ENCODE data around the gene UBE2QL1. TPM values are rescaled to one million over a fixed set of nuclear protein-coding genes. Genes with fewer than 3 reads are reported as not detected.

Gene UBE2QL1
- polyA plus RNA-seq, 3 donors, result 0.47 to 0.90 (median 0.54) TPM

DNA sequence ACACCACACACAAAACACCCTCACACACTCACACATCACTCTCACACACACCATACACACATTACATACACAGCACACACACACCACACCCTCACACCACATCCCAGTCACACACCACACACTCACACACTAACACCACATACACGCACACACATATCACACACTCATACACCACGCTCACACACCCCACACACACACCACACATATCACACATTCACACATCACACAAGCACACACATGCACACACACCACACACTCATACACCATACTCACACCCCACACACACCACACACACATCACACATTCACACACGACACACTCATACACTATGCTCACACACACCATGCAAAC lies 543 bp upstream of the UBE2QL1 start:
- no peak overlapping the region for H3K27ac ChIP-seq (ENCODE audit: low read depth, low read length)
- 94 to 98% (median 97%) methylated on average over 3 of the region's 3 CpGs for WGBS, 3 donors

GRCh38 chr5:6449465-6450158 lies 953 bp downstream of the UBE2QL1 start:
- WGBS, 3 donors, result 13 to 18% (median 15%) methylated on average over 15 of the region's 15 CpGs
- H3K27ac ChIP-seq (ENCODE audit: low read depth, low read length), result no peak overlapping the region

DNA sequence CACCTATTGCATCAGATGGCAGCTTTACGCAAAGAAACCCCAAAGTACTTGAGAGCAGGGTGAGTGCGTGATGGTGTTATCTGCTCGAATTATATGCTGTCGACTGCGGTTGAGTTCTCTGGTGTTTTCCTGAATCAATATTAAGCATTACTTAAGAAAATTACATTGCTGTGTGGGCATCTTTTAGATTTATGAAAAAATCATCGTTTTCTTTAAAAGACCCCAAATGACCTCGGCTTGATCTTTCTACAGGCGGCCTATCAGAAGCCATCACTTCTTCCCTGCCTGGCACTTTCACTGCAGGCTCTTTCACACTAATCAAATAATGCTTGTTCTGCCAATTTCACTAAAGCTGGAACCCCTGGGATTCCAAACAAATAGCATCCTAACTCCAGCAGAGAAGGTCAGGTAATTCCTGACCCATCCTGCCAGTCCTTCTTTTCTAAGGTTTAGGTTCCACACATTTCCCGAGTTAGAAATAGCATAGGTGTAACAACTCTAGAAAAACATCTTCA lies 1.7 kb downstream of the UBE2QL1 start:
- 31 to 38% (median 35%) methylated on average over 9 of the region's 9 CpGs for WGBS, 3 donors
- H3K27ac ChIP-seq (ENCODE audit: low read depth, low read length), result no peak overlapping the region

GRCh38 chr5:6452622-6453504 lies 4.2 kb downstream of the UBE2QL1 start:
- no peak overlapping the region for H3K27ac ChIP-seq (ENCODE audit: low read depth, low read length)

GRCh38 chr5:6453937-6454560 lies 5.4 kb downstream of the UBE2QL1 start:
- H3K27ac ChIP-seq (ENCODE audit: low read depth, low read length), result no peak overlapping the region
- WGBS, 3 donors, result 44 to 60% (median 48%) methylated on average over 2 of the region's 2 CpGs

More at GRCh38 chr5:6452622-6453504, 4.2 kb downstream of the UBE2QL1 start:
- WGBS, 3 donors, result 56 to 75% (median 73%) methylated on average over 10 of the region's 10 CpGs

DNA sequence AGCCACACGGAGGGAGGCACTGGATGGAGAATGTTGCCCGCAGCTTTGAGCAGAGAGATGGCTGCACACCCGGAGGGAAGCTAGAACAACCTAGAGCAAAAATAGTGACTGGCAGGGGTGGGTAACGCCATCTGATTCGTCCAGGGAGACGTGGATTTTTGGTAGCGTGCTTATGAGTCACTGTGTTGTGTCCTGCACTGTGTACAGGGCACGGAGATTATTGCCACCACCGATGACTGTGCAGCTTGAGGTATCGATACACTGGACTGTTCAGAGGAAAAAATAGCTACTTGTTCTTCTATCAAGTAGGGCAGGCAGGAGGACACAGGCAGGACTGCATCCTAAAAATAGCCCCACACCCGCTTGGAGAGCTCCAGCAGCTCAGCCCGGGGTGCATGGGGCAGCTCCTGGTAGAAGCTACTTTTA lies 6.0 kb downstream of the UBE2QL1 start:
- no peak overlapping the region for H3K27ac ChIP-seq (ENCODE audit: low read depth, low read length)
- WGBS, 3 donors, result 73 to 77% (median 75%) methylated on average over 12 of the region's 12 CpGs

DNA sequence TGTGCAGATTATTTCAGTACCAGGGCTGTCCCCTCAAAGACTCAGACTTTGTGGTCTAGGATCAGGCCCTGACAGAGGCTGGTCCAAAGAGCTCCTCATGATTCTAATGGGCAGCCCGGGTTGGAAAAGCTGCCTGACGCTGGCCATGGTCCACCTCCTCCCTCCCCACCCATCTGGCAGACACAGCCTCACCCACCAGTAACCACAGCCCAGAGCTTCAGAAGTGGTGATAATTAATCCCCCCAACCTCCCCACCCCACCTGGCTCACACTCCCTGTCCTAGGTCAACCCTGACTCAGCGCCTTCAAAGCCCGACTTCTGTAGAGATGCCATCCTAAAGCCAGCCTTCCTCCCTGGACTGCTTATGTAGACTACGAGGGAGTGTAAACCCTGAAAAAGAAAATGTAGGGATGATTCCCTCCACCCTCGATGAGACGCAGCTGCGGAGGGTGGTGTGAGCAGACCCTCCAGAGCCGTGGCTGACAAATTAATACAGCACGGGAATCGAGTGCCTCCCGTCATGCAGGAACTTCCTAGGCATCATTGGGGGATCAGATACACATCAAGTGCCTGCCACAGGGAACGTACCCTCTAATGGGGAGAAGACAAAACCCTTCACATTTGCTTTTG lies 7.0 kb downstream of the UBE2QL1 start:
- 76 to 86% (median 81%) methylated on average over 13 of the region's 13 CpGs for WGBS, 3 donors

GRCh38 chr5:6456766-6457370 lies 8.2 kb downstream of the UBE2QL1 start:
- no peak overlapping the region for H3K27ac ChIP-seq (ENCODE audit: low read depth, low read length)
- WGBS, 3 donors, result 69 to 74% (median 72%) methylated on average over 6 of the region's 6 CpGs

More for the DNA sequence above, 7.0 kb downstream of the UBE2QL1 start:
- no peak overlapping the region for H3K27ac ChIP-seq (ENCODE audit: low read depth, low read length)

- no peak overlapping the region for H3K27ac ChIP-seq (ENCODE audit: low read depth, low read length)
- WGBS, 3 donors, result 30 to 79% (median 78%) methylated on average over 5 of the region's 5 CpGs
Observed at GRCh38 chr5:6457592-6457991, 8.9 kb downstream of the UBE2QL1 start.

DNA sequence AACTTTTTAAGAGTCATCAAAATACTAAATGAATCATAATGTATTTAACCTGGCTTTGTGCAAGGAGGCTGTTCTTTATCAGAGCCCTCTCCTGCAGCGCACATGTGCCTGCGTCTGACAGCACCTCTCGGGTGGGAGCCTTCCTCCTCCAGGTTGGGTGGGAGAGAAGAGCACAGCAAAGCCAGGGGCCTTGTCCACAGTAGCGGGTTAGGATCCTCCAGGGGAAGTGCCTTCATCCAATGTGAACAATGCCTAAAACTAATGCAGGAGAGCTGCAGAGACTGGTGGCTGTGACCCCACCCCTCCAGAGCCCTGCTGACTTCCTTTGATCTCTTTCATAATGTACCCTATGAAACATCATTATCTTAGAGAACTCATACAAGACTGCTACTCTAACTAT lies 10.2 kb downstream of the UBE2QL1 start:
- no peak overlapping the region for H3K27ac ChIP-seq (ENCODE audit: low read depth, low read length)
- 71 to 80% (median 79%) methylated on average over 4 of the region's 4 CpGs for WGBS, 3 donors

GRCh38 chr5:6459896-6460295 lies 11.2 kb downstream of the UBE2QL1 start:
- H3K27ac ChIP-seq (ENCODE audit: low read depth, low read length), result no peak overlapping the region
- 51 to 71% (median 61%) methylated on average over 5 of the region's 5 CpGs for WGBS, 3 donors

- no peak overlapping the region for H3K27ac ChIP-seq (ENCODE audit: low read depth, low read length)
- WGBS, 3 donors, result 71 to 76% (median 76%) methylated on average over 2 of the region's 2 CpGs
Observed at GRCh38 chr5:6461006-6461405, 12.3 kb downstream of the UBE2QL1 start.

GRCh38 chr5:6461793-6462650 lies 13.4 kb downstream of the UBE2QL1 start:
- WGBS, 3 donors, result 85 to 91% (median 86%) methylated on average over 17 of the region's 17 CpGs

GRCh38 chr5:6462671-6463070 lies 14.0 kb downstream of the UBE2QL1 start:
- 85 to 90% (median 87%) methylated on average over 7 of the region's 7 CpGs for WGBS, 3 donors
- H3K27ac ChIP-seq (ENCODE audit: low read depth, low read length), result no peak overlapping the region

More at GRCh38 chr5:6461793-6462650, 13.4 kb downstream of the UBE2QL1 start:
- H3K27ac ChIP-seq (ENCODE audit: low read depth, low read length), result no peak overlapping the region

DNA sequence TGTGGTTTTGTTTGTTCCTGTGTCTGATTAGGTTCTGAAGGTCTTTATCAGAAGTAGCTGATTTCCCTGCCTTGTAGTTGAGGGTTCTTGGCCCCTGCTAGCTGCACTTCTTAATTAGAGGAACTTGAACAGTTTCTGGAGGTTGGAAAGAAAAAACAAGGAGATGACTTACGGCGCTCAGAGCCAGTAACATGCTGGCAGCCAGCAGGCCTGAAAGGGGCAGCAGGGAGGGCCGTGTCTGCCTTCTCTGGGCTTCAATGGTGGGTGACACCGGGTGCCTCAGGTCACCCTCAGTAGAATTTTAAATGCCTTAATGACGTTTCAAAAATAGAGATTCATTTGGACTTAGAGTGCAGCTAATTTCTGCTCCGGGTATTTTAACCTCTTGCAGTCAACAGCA lies 15.8 kb downstream of the UBE2QL1 start:
- 68 to 75% (median 73%) methylated on average over 6 of the region's 6 CpGs for WGBS, 3 donors

DNA sequence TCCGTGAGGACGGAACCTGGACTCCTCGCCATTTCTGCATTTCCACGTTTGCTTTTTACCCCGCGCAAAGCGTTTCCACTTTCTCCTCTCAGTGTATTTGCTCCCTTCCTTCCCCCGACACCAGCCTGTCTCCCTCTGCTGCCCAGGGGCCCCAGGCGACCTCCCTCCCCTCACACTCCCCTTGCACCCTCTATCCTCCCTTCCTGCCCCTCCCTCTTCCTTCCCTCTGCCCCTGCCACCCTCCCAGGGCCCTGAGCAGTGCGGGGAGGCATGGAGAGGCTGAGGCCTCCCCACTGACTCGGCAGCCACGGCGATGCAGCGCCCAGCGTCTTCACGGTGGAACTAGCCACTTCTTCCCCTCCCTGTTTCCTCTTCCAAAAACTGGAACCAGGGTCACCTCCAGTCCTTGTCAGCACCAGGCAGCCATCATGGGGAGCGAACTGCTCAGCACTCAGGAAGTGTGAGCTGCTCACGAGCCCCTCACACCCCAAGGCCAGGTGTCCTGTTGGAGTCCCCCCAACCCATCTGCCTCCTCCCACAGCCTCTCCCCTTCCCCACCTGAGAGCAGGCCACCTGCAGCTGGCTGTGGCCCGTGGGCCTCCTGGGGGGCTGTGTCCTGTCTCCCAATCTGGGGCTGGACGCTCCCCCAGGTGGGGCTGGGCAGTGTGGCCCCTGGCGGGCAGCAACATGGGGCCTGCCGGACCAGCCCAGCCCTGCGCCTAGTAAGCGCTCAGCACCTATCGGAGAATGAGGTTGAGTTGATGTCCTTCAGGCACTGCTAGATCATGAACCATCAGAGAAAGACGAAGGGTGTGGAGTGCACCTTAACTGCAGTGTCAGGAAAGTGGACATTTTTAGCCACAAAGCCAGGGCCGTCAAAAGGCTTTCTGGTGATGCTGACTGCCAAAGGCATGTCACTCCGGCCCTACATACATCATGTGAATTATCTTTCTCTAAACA lies 17.5 kb downstream of the UBE2QL1 start:
- H3K27ac ChIP-seq (ENCODE audit: low read depth, low read length), result no peak overlapping the region
- 60 to 72% (median 65%) methylated on average over 28 of the region's 28 CpGs for WGBS, 3 donors

More for the DNA sequence above, 15.8 kb downstream of the UBE2QL1 start:
- H3K27ac ChIP-seq (ENCODE audit: low read depth, low read length), result no peak overlapping the region
